ENCODE results near the gene FAM162A. TPM values are rescaled to one million over a fixed set of nuclear protein-coding genes. Genes with fewer than 3 reads are reported as not detected.

Gene FAM162A
- total and polyA plus RNA-seq, 9 of the 15 experiments (the other 6 are each of a cell fraction or from before 2014, with no cell fraction given) = 37.5 to 211 (median 101) TPM

GRCh38 chr3:122421836-122422235 lies 37.9 kb downstream of the FAM162A start:
- Histone ChIP-seq H3K9me3 (replicated peaks; ENCODE audit: control insufficient read depth, insufficient read depth, low read depth, low read length) (no peaks in the 10 kb centered on the region), H3K4me3 (no peak overlapping the region), H3K36me3 (ENCODE audit: control insufficient read depth, insufficient read depth, low read length) (peaks cover 46% of the 10 kb centered on the region), H4K20me1 (replicated peaks; ENCODE audit: control insufficient read depth, insufficient read depth, low read length) (no peaks in the 10 kb centered on the region), H3K27ac (ENCODE audit: extremely low read depth, low read depth, low read length) (no peak overlapping the region), H3K27me3 (ENCODE audit: control insufficient read depth in 2 of 2, insufficient read depth in 2 of 2, low read length in 2 of 2) (no peaks in the 10 kb centered on the region), H3K4me2 (ENCODE audit: insufficient read depth, low read length) (no peak overlapping the region), H3K9me1 (ENCODE audit: control insufficient read depth, insufficient read depth, low read length) (no peaks in the 10 kb centered on the region), H2AFZ (ENCODE audit: low read depth, low read length) (no peak overlapping the region), H3K79me2 (ENCODE audit: control insufficient read depth, insufficient read depth, low read length) (peaks cover 13% of the 10 kb centered on the region), H3K9ac (ENCODE audit: insufficient read depth in 1 of 2, low read depth in 2 of 2, low read length in 2 of 2) (no peak overlapping the region), H3K4me1 (replicated peaks in 1 of 2; ENCODE audit: control insufficient read depth in 2 of 2, insufficient read depth in 2 of 2, low read length in 2 of 2) (peaks cover 0 to 4% of the 10 kb centered on the region in 2 experiments; a peak in 2 of 5 replicates)
- POLR2A ChIA-PET = no interaction called here
- in situ Hi-C loops (cut with MboI) (no loop called here), intact Hi-C loops (cut with micrococcal nuclease) (no loop called here)
- 100% methylated on average over 2 of the region's 2 CpGs for WGBS (ENCODE audit: insufficient coverage, low coverage, missing lambda C conversion rate)
- DNase-seq (ENCODE audit: extremely low read depth in 1 of 4, low spot score in 3 of 4) = no peak
- TF ChIP-seq PREB (CRISPR knock-in tag; IDR thresholded peaks at IDR 0.05) (no peak), ETV1 (tag; conservative IDR thresholded peaks at IDR 0.05; ENCODE audit: low read depth) (no peak), KAT7 (CRISPR knock-in tag; IDR thresholded peaks at IDR 0.05; ENCODE audit: borderline replicate concordance) (no peak), ZSCAN32 (CRISPR knock-in tag; IDR thresholded peaks at IDR 0.05) (no peak), SAP30 (IDR thresholded peaks at IDR 0.05; ENCODE audit: borderline replicate concordance, insufficient read depth, low read depth, low read length, poor library complexity, severe bottlenecking) (no peak), GTF3C2 (IDR thresholded peaks at IDR 0.05; ENCODE audit: borderline replicate concordance, extremely low read depth, insufficient read length) (no peak), CGGBP1 (CRISPR knock-in tag; IDR thresholded peaks at IDR 0.05) (no peak), NFRKB (IDR thresholded peaks at IDR 0.05; ENCODE audit: low read depth) (no peak)
- no peak for ATAC-seq
- no TSS peak for BruUV-seq (replicated peaks)
- CTCF ChIA-PET (ENCODE audit: low intra/inter-chr PET ratio) = no interaction called here
- FAIRE-seq = no peak

Measured in K562 (cell line).